VCaP (cell line): Measurements from ENCODE around the gene ERN2.
"Not testable (repeated sequence)": the region's sequence is repeated elsewhere in the genome, so short reads cannot be mapped to it uniquely, and the experiment has no call there.

ENCODE experiments used
- H3K27ac ChIP-seq: fragments of 450-650 bp; 2 replicates; pipeline ENCODE4 v1.5.1; 2017
- TF ChIP-seq, protein P1 (sequence below): fragments of 450-650 bp; conservative IDR thresholded peaks from 2 replicates; pipeline ENCODE4 v1.5.1; 2017; ENCODE audit warnings: mild to moderate bottlenecking, moderate library complexity

Gene ERN2

DNA sequence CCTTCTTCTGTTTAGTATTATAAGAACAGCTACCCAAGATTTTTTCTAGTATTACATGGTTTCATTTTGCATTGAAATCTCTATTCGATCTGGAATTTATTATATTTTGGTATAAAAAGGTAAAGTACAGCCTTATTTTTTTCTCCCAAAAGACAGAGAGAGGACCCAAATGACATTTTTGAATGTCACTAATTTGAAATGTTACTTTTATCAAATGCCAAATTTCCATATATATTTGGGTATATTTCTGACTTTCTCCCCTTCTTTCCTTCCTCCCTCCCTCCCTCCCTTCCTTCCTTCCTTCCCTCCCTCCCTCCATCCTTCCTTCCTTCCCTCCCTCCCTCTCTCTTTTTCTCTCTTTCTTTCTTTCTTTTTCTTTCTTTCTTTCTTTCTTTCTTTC lies 35.6 kb upstream of the ERN2 start:
- no peak overlapping the region for H3K27ac ChIP-seq
- TF ChIP-seq, protein P1, sequence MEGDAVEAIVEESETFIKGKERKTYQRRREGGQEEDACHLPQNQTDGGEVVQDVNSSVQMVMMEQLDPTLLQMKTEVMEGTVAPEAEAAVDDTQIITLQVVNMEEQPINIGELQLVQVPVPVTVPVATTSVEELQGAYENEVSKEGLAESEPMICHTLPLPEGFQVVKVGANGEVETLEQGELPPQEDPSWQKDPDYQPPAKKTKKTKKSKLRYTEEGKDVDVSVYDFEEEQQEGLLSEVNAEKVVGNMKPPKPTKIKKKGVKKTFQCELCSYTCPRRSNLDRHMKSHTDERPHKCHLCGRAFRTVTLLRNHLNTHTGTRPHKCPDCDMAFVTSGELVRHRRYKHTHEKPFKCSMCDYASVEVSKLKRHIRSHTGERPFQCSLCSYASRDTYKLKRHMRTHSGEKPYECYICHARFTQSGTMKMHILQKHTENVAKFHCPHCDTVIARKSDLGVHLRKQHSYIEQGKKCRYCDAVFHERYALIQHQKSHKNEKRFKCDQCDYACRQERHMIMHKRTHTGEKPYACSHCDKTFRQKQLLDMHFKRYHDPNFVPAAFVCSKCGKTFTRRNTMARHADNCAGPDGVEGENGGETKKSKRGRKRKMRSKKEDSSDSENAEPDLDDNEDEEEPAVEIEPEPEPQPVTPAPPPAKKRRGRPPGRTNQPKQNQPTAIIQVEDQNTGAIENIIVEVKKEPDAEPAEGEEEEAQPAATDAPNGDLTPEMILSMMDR = no peak

DNA sequence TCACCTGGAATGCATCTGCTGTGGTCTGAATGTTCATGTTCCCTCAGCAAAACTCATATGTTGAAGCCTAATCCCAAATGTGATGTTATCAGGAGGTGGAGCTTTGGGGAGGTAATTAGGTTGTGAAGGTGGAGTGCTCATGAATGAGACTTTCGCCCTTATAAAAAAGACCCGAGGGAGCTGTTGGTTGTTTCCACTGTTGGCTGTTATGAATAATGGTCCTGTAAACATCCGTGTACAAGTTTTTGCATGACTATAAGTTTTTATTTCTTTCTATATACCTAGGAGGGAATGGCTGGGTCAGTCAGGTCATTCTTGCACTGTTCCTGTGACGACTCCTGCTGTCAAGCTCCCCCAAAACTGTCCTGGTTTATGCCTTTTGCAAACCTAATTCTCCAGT lies 32.2 kb upstream of the ERN2 start:
- TF ChIP-seq, protein P1 = no peak
- no peak overlapping the region for H3K27ac ChIP-seq

DNA sequence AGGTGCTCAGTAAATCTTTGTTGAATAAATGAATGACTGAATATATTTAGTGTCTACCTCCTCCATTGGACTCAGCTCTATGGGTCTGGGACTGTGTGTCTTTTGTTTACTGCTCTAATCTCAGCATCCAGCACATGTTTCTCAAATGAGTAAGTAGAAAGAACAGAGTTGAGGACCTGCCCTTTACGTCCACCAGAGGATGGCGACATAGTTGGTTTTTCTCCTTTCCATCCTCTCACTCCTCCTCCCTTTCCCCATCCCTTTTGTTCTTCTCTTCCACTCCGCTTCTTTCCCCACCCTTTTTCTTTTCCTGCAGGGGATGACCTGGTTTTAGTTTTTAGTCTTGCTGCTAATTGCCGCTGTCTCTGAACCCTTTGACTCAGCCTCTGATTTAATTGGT lies 29.7 kb upstream of the ERN2 start:
- H3K27ac ChIP-seq = no peak overlapping the region
- TF ChIP-seq, protein P1 = no peak

DNA sequence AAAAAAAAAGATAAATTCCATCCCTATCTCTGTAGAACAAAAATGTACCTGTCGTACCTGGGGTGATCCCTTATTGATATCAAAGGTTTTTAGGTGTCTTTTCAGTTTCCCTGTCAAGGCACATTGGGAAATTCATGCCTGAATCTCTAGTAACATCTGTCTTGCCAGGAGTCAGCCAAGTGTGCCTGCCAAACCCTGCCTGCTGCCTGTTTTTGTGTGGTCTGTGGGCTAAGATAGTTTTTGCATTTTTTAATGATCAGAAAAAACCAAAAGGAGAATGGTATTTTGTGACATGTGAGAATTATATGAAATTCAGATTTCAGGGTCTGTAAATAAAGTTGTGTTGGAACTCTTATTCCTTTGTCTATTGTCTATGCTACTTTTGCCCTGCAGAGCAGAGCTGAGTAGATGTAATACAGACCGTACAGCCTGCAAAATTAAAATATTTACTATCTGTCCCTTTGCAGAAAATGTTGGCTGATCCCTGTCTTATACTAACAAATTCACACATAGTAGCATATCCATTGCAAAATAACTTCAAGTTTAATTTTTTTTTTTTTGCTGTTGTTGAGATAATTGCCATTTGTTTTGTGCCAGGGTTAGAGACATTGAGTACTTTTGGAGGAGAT lies 28.8 kb upstream of the ERN2 start:
- TF ChIP-seq, protein P1 = no peak
- H3K27ac ChIP-seq = no peak overlapping the region

DNA sequence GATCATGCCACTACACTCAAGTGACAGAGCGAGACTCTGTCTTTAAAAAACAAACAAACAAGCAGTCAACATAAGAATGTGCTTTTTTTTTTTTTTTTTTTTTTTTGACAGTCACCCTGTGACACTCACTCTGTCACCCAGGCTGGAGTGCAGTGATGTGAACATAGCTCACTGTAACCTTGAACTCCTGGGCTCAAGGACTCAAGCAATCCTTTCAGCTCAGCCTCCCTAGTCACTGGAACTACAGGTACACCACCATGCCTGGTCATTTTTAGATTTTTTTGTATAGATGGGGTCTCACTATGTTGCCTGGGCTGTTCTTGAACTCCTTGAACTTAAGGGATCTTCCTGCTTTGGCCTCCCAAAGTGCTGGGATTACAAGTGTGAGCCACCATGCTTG lies 26.5 kb upstream of the ERN2 start:
- TF ChIP-seq, protein P1 = no peak
- no peak overlapping the region for H3K27ac ChIP-seq

DNA sequence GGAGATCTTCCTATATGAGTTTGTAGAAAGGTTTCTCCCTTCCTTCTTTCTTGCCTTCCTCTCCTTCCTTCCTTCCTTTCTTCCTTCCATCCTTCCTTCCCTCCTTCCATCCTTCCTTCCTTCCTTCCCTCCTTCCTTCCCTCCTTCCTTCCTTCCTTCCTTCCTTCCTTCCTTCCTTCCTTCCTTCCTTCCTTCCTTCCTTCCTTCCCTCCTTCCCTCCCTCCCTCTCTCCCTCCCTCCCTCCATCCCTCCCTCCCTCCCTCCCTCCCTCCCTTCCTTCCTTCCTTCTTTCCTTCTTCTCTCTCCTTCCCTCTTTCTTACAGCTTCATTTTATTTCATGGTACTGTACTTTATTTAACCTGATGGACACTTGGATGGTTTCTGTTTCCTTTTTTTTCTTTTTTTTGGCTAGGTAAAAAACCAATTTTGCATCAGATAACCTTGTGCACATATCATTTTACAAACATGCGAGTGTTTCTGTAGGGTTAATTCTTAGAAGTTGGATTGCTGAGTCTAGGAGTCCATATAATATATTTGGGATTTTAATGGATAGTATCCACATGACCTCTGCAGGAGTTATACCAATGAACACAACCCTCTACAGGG lies 24.5 kb upstream of the ERN2 start:
- H3K27ac ChIP-seq = not testable (repeated sequence)

DNA sequence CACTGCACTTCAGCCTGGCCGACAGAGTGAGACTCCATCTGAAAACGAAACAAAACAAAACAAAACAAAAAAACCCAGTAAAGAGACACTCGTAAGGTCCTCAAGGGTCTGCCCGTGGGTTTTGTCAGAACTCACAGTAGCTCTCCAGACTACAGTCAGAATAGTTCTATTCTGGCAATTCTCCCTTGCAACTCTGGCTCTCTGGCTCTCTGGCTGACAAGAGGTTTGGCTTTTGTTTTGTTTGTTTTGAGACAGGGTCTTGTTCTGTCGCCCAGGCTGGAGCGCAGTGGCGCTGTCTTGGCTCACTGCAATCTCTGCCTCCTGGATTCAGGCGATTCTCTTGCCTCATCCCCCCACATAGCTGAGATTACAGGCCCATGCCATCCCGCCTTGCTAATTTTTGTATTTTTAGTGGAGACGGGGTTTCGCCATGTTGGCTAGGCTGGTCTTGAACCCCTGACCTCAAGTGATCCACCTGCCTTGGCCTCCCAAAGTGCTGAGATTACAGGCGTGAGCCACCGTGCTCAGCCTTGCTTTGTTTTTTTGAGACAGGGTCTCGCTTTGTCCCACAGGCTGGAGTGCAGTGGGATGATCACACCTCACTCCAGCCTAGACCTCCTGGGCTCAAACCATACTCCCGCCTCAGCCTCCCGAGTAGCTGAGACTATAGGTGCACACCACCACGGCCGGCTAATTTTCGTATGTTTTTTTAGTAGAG lies 21.3 kb upstream of the ERN2 start:
- TF ChIP-seq, protein P1 = no peak
- H3K27ac ChIP-seq = no peak overlapping the region
